Hematopoietic multipotent progenitor cell (in vitro differentiated cells): ENCODE results near the gene ME2. TPM values are rescaled to one million over a fixed set of nuclear protein-coding genes. Genes with fewer than 3 reads are reported as not detected.
"Not testable (repeated sequence)": the region's sequence is repeated elsewhere in the genome, so short reads cannot be mapped to it uniquely, and the experiment has no call there.

ENCODE experiments used
- DNase-seq, 3 donors: peaks; one replicate each; pipeline ENCODE4 v3.0.0-alpha.2; 2011 to 2015; ENCODE audit warnings: low read depth in 2 of 3, low spot score in 2 of 3
- total RNA-seq: library from RNA; depleted of rRNA; stranded (reverse); fragments of >200 nt; gene quantifications from one replicate; pipeline ENCODE4 v1.2.3, GENCODE V29; 2012

Gene ME2
- total RNA-seq, 1 donor = 28.8 TPM

DNA sequence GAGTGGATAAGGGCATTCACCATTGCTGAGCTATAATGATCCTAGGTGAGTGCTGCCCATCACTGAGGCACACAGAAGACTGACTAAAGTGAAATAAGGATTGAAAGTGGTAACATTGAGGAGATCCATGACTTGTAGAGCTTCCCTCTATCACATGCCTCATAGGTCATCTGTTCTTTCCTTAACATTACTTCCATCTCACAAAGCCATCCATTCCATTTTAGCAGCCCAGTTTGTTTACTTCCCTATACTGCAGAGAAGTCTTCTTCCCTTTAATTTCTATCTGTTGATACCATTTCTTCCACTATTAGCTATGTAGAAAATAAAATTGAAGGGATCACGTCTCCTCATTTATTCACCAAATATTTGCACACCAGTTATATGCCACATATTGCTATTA is 32.1 kb downstream of the ME2 start:
- no peak for DNase-seq

DNA sequence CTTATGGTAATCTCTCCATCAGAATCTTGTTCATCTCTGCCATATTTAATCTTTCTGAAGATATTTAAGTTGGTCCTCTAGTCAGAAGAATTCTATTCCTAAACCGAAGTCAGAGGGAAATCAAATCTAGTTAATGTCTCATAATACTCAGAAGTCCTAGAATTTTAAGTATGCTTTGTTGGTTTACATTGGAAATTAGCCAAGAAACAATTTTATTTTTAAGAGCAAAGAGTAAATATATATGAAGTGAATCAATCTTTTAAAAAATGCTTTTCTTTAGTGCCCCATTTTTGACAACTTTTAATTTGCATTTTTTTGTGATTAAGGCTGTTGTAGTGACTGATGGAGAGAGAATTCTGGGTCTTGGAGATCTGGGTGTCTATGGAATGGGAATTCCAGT is 38.1 kb downstream of the ME2 start:
- no peak for DNase-seq

DNA sequence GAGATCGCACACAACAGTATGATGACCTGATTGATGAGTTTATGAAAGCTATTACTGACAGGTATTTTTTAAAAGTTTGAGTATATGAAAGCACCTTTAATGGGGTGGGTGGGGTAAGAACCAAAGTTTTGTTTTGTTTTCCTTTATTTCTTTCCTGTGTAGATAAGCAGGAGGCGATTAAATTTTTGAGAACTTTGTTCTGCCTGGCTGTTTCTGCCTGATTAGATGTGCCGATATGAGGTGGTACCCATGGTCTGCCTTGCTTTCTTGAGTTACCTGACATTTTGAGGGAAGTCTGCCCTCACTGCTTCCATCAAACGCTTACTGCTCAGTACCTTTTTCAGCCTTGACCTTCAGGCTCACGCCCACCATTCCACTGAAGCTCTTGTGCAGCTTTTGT is 39.2 kb downstream of the ME2 start:
- DNase-seq = no peak

DNA sequence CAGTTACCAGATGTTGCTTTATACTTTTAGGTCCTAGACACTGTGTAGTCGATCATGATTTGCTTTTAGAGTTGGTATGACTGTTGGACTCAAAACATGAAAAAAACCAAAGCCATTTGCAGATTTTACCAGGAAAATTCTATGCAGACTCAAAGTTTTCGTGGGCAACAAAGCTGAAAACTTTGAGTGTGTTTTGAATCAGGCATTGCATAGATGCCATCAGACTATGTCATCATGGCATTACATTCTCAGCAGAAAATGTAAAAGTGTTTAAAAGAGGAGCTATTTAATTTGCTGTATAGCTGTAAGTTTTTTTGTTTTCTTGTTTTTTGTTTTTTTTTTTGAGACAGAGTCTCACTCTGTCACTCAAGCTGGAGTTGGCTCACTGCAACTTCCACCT is 45.5 kb downstream of the ME2 start:
- DNase-seq = no peak

DNA sequence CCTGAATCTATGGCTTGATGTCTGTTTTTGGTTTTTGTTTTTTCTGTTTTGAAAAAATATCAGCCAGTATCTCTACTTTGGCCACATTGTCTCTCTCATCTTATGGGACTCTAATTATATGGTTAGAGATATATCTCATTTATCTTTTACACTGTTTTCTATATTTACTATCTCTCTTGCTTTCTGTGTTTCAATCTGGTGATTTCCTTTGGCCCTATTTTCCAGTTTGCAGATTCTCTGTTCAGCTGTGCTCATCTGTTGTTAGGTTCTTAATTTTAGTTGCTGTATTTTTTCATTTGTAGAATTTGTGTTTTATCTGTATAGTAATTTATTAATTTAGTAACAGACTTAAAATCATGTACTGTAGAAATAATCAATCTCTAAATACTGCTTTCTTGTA is 47.6 kb downstream of the ME2 start:
- no peak for DNase-seq

DNA sequence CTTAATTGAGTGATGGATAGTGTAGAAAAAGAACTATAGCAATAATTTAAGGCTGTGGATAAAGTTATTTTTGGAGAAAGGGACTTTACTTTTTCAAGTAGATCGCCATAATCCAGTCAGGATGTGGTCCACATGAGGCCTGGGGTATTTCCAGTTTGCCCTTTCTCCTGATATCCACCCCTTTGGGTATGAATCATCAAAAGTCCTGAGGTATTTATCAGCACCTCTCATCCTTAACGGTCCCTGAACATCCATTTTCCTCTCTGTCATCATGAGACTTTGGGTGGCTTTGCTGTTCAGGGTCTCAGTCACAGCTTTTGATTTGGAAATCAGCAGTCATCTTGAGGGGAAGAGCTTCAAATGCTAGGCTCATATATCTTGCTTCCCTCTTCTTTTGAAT is 49.6 kb downstream of the ME2 start:
- DNase-seq = no peak

DNA sequence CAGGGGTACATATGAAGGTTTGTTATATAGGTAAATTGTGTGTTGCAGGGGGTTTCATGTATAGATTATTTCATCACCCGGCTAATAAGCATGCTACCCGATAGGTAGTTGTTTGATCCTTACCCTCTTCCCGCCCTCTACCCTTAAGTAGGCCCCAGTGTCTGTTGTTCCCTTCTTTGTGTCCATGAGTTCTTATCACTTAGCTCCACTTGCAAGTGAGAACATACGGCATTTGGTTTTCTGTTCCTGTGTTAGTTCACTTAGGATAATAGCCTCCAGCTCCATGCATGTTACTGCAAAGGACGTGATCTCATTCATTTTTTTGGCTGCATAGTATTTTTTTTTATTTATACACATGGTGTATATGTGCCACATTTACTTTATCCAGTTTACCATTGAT is 54.8 kb downstream of the ME2 start:
- DNase-seq = no peak

DNA sequence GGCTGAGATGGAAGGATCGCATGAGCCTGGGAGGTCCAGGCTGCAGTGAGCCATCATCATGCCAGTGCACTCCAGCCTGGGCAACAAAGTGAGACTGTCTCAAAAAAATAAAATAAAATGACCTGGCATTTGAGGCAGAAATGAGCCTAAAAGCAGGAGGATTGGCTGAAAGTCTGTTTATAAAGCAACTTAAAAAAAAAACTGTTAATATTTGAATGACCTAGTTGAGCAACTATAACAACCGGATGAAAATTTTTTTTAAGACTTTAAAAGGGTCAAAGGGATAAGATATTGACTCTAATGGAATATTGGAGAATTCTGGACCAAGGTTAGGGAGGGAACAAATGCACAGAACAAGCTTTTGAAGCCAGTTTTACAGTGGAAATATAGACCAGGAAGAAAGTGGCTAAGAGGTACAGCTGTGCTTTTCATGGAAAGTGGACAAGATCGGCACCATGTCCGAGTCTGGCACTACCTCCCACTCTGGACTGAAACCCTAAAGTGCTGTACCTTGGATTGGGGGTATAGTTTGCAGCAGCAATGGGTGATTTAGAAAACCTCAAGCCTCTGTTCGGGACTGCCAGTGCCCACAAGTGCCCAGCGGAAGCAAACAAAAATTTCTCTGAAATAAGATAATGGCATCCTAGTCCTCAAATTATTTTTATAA is 55.8 kb downstream of the ME2 start:
- DNase-seq = no peak

DNA sequence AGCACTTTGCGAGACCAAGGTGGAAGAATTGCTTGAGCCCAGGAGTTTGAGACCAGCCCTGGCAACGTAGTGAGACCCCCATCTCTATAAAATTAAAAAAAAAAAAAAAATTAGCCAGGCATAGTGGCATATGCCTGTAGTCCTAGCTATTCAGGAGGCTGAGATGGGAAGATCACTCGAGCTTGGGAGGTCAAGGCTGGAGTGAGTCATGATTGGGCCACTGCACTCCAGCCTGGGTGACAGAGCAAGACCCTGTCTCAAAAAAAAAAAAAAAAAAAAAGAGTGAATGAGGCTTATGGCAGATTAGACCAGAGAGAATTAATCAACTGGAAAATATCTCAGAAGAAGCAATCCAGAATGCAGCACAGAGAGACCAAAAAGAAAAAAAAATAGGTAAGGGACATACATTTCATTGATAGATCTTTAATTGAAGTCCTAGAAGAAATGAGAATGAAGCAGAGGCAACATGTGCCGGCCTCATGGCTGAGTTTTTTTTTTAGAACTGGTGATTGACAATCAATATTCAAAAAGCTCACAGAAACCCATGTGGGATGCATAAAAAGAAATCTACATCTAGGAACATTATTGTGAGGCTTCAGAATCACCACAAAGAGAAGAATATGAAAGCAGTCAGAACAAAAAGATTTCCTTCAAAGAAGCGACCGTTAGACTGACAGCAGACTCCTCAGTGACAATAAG is 56.7 kb downstream of the ME2 start:
- DNase-seq = no peak

DNA sequence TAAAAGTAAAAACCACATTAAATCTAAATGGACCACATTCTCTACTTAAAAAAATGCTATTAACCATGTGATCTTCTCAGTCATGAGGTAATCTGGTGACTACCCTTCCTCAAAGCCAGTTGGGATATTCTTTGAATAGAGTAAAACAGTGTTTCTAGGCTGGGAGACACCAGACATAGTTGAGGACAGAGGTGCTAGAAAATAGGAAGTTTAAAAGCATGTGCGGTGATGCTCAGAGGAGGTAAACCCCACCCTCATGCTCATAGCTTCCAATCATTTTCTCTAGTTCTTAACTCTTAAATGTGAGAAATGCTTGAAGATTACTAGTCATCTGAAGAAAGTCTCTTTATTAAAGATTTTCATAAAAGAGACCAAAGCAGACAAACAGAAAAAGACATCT is 58.3 kb downstream of the ME2 start:
- no peak for DNase-seq

DNA sequence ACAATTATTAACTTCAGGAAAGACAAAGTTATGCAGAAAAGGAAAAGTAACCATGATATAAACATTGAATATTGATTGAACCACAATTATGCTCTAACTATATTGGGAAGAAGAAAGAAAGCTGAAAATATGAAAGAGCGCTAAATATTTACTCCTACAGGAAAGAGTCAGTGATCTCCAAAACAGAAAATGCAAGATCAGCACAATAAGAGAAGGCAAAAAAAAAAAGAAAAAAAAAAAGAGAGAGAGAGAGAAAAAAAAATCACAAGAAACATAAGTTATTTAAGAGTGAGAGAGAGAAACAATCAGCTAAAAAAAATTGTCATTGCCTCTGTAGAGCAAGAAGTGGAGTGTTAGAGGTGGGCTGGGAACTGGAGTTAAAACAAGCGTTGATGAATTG is 60.0 kb downstream of the ME2 start:
- no peak for DNase-seq

DNA sequence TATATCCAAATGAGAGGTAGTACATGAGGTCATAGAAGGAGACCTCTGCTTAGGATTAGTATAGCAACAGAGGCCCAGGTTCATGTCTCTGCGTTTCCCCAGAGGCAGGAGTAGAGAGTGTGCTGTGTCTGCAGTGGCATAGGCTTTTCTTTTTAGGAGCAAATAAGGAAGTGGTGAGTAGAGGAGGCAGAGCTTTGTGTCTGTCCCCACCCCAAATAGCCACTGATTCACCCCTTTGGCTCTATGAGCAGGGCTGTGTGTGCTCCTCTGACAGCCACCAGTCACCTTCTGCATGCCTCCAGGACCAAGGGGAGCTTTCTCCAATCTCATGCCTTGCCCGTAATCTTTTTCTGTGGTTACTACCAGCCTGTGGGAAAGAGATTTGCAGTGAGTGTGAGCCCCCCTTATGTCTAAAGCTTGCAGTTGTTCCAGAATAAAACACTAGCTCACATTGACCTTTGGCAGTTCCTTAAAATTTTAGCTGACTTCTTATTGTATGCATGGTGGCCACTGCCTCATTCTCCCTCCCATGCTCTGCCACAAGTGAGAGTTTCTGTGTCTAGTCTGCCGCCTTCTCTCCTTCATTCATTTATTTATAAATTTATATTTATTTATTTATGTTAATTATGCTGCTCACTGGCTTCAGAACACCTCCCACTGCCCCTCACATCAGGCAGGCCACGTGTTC is 65.5 kb downstream of the ME2 start:
- peak in 1 of 3 donors; percentile 7 for DNase-seq

DNA sequence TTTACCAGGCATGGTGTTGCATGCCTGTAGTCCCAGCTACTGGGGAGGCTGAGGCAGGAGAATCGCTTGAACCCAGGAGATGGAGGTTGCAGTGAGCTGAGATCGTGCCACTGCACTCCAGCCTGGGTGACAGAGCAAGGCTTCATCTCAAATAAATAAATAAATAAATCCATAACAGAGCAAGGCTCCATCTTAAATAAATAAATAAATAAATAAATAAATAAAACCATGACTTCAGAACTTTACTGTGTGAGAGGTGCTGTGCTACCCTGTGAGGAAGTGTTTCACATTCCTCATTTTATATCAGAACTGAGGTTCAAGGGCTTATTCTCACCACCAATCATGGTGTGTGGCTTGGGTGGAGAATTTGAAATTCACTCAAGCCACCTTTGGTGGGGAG is 67.0 kb downstream of the ME2 start:
- not testable (repeated sequence) for DNase-seq

DNA sequence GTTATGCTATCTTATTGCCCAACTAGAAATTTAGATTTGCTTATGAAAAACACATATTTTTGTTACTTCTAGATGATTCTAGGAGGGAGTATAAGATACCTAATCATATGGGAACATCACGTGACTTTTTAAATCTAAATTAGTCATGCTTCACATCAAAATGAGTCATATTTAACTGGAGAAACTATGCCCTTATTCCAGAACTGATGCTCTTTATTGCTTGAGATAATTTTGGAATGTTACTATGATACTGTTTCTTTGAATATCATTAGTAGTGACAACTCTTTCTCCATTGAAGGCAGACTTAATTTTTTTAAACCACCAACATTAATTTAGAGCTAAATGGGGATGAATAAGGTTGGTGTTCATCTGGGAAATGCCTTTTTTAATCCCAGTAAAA is 69.0 kb downstream of the ME2 start:
- no peak for DNase-seq

DNA sequence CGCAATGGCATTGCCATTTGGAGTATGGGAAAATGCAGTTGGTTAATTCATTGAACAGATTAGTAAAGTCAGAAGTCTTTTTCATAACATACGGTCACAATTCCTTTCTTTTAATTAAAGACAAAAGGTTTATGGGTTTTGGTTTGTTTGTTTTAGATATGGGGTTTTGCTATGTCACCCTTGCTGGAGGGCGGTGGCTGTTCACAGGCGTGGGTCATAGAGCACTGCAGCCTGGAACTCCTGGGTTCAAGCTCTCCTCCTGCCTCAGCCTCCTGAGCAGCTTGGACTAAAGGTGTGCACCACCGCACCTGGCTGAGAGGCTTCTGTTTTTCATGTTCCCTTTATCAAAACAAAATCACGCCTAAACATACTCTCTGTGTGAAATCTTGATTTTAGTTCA is 70.3 kb downstream of the ME2 start:
- DNase-seq = no peak

DNA sequence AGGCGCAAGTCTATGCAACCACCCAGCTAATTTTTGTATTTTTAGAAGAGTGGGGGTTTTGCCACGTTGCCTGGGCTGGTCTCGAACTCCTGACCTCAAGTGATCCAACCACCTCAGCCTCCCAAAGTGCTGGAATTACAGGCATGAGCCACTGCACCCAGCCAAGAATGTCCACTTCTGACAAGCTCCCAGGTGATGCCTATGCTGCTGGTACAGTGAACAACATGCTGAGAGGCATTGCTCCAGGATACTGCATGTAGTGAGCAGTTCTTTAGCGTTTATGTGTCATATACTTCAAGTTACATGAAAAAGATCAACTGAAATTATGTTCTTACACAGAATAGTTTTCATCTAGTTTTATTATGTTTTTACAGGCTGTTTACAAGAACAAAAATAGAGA is 71.7 kb downstream of the ME2 start:
- DNase-seq = no peak

DNA sequence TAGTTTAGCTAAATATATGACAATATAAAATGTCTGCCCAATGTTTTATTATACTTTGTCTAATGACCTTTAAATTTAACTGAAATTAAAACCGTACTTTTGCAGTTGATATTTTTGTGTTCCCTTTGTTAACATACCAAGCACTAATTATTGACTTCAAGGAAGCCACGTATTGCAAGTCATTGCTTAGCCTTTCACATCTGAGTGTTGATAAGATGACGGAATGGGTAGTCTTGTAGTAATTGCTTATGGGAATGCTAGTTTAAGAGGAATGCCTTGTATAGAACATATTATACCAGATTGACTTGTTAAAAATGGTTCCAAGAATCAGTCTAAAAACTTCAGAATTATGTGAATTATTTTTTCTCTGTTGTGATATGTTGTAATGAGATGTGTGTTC is 74.9 kb downstream of the ME2 start:
- DNase-seq = no peak

DNA sequence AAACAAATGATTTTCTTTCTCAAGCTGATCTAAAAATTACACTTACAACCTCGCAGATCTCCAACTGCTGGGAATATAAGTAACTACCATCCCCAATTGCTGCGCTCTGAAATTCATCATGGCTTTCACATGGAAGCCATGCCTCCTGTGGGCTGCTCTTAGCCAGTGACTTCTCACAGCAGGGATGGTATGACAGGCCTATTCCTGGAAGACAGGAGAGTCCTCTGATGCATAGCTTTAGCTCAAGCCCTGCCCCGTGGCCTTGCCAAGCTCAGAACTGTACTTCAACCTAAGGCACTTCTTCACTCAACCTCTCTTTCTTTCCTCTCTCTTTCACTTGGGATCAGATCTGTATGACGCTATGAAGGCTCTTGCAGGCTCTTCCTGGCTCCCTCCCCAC is 76.3 kb downstream of the ME2 start:
- no peak for DNase-seq

DNA sequence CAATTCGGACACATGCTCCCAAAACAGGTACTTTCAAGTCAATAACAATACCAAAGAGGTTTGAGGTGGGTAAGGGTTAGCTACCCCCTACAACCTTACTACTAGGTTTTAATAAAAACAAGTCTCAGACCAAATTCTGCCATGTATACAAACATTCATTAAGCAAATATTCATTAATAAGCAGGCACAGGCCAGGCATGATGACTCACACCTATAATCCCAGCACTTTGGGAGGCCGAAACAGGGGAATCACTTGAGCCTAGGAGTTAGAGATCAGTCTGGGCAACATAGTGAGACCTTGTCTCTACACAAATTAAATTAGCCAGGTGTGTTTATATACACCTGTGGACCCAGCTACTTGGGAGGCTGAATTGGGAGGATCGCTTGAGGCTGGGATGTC is 77.2 kb downstream of the ME2 start:
- no peak for DNase-seq

DNA sequence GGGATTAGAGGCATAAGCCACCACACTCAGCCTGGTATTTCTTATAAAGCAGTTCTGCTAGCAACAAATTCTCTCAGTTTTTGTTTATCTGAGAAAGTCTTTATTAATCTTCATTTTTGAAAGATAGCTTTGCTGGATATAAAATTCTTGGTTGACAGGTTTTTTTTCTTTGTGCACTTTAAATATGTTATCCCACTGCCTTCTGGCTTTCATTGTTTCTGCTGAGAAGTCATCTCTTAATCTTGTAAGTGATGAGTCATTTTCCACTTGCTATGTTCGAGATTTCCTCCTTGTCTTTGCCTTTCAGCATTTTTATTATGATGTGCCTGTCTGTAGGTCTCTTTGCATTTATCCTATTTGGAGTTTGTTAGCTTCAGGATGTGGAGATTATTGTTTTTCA is 83.1 kb downstream of the ME2 start:
- peak in 2 of 3 donors; percentile 19 to 49 for DNase-seq

DNA sequence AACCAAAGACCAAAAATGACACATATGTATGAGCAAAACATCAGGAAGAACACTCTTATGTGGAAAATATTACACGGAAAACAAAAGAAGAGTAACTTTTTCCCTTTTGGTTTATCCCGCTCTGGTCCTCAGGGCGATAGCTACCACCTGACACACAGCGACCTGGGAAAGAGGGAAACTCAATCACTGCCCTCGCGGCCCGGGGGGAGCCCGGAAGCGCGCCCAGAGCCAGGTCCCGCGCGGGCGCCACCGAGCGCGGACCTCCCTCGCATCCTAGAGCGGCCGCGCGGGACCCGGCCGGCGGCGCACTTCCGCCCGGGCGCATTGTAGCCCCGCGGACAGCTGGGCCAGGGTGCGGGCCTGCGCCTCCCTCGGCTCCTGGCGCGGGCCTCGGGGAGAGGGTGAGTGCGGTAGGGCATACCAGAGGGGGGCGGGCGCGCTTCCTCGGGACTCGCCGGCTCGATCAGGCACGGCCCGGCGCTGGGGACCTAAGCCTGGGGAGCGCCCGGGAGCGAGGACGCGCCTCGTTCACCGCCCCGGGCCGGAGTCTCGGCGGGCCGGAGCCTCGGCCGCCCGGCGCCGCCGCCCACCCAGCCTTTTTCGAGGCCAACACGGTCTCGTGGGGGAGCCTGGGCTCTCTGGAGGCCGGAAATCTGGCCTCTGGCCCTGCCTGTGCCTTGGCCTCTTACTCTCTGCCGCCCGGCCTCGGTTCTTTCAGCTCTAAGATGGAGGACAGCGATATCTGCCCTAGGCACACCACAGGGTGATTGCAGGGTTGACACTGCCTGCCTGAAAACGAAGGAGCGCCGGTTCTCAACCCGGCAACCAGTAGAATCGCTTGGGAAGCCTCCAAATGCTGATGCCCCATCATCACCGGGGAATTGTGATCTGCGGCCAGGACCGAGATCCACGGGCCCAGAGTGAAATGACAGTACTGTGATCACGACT is 89.1 kb downstream of the ME2 start, which contains the start of gene ELAC1:
ELAC1 (plus strand) TSS at position 327 of the 948 bp plus-strand sequence. CDS start 6,365 bp downstream, outside the sequence.
- DNase-seq = peak; percentile 49 to 78 (median 75)
